Measurements from ENCODE around the gene FRMD6.

DNA sequence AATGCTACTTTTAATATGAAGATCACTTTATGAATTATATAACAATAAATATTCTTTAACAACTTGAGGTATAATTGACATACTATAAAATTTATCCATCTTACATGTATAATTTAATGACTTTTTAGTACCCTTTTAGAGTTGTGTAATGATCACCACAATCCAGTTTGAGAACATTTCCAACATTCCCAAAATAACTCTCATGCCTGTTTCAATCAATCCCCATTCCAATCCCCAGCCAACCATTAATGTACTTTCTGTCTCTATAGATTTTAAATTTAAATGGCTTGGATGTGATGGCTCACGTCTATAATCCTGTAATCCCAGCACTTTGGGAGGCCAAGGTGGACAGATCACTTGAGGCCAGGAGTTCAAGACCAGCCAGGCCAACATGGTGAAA lies 23.5 kb upstream of the FRMD6 start:
- no peak for TF ChIP-seq POLR2AphosphoS5 (IDR thresholded peaks at IDR 0.05)
- no peak for TF ChIP-seq POLR2A (IDR thresholded peaks at IDR 0.05)
